Endothelial cell of umbilical vein (primary cell): ENCODE data around the gene EEA1.

Experiments
- EZH2 ChIP-seq: IDR thresholded peaks from 2 replicates; pipeline ENCODE4 v1.6.1; 2012; ENCODE audit warnings: borderline replicate concordance, low read depth, mild to moderate bottlenecking, moderate library complexity, low read length, inconsistent platforms; ENCODE audit not compliant: severe bottlenecking
- JUN ChIP-seq: IDR thresholded peaks from 2 replicates; pipeline ENCODE4 v1.6.1; 2011; ENCODE audit warnings: borderline replicate concordance, low read depth; ENCODE audit not compliant: insufficient read length, insufficient read depth
- POLR2AphosphoS5 ChIP-seq: IDR thresholded peaks from 2 replicates; pipeline ENCODE4 v1.6.1; 2012; ENCODE audit warnings: low read depth, mild to moderate bottlenecking, control low read depth, low read length, moderate library complexity; ENCODE audit not compliant: insufficient read depth
- TF ChIP-seq, protein P1 (sequence below), 2 donors: IDR thresholded peaks; 1 replicate in 1 of 2; 2 replicates in 1 of 2; pipeline ENCODE4 v1.5.1; 2011; ENCODE audit warnings: low read length in 2 of 2, mild to moderate bottlenecking in 2 of 2, moderate library complexity in 2 of 2, control low read depth in 1 of 2, inconsistent platforms in 1 of 2, low read depth in 1 of 2; ENCODE audit not compliant: insufficient read depth in 1 of 2; ENCODE audit errors: extremely low read depth in 1 of 2

GRCh38 chr12:92900941-92901340, 28.2 kb downstream of the EEA1 start:
- TF ChIP-seq, protein P1, sequence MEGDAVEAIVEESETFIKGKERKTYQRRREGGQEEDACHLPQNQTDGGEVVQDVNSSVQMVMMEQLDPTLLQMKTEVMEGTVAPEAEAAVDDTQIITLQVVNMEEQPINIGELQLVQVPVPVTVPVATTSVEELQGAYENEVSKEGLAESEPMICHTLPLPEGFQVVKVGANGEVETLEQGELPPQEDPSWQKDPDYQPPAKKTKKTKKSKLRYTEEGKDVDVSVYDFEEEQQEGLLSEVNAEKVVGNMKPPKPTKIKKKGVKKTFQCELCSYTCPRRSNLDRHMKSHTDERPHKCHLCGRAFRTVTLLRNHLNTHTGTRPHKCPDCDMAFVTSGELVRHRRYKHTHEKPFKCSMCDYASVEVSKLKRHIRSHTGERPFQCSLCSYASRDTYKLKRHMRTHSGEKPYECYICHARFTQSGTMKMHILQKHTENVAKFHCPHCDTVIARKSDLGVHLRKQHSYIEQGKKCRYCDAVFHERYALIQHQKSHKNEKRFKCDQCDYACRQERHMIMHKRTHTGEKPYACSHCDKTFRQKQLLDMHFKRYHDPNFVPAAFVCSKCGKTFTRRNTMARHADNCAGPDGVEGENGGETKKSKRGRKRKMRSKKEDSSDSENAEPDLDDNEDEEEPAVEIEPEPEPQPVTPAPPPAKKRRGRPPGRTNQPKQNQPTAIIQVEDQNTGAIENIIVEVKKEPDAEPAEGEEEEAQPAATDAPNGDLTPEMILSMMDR (IDR thresholded peaks at IDR 0.05; ENCODE audit: extremely low read depth in 1 of 2, insufficient read depth in 1 of 2, low read depth in 1 of 2, low read length in 2 of 2): no peak
- TF ChIP-seq POLR2AphosphoS5 (no peak), EZH2 (no peak), JUN (no peak)
